HG02623 (cell line): ENCODE results near the gene TSSK2.

Experiments used
- ATAC-seq: cut with Tn5 transposase; IDR thresholded peaks from one replicate; pipeline ENCODE4 v1.9.1; 2021; ENCODE audit warnings: moderate library complexity; ENCODE audit not compliant: unreplicated experiment

Gene TSSK2

DNA sequence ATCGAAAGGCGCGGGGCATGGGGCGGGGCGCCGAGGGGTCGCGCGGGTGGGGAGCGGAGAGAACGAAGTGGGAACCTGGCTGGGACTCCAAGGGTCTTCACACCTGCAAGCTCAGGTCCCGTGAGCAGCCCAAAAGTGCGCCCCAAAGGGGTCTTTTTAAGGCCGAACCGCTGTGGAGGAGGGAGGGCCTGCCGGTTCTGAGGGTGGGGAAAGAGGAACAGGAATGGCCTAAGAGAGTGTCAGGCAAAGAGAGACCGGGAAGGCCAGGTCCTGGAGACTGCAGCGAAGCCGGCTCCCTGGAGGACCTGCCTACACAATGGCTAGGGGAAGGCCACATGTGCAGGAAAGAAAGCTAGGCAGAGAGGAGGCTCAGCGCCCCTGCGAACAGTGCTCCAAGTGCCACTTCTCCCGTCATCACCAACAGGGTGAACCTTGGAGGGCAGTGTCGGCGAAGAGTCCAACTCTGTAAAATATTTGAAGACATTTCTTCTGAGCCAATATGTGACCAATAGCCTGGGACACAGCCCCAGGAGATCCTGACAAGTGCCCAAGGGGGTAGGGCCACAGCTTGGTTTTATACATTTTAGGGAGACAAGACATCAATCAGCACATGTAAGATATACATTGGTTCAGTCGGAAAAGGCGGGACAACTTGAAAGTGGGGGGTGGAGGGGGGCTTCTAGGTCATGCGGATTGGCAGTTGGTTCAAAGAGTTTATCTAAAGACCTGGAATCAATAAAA lies 8.2 kb upstream of the TSSK2 start:
- no peak for ATAC-seq

DNA sequence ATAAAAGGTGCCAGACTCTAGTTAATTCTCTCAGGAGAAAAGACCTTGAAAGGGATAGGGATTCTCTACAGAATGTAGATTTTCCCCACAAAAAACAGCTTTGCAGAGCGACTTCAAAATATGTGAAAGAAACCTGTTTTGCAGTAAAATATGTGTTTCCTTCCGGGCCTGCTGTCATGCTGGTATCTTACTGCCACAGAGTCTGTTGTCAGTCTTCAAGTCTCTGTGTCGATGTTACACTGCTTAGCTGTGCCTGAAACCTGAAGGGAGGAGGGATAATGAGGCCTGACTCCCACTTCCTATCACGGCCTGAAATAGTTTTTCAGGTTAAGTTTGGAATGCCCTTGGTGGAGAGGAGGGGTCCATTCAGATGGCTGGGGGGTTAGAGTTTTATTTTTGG lies 7.2 kb upstream of the TSSK2 start:
- no peak for ATAC-seq

DNA sequence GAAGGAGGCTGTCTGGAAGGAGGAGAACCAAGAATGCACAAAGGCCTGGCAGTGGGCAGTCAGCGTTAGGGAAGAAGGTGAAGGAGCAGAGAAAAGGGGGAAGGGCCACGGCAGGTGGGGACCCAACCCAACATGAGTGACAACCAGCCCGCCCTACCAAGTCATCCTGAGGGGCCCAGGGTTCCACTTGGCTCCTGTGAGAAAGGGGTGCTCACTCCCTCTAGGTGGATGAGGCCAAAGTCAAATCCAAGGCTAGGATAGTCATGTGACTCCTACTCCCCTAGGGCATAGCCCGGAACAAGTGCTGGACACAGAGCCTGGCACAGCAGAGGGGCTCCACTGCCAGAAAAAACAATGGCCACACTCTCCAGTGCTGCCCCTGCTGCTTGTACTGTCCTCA lies 6.7 kb upstream of the TSSK2 start:
- no peak for ATAC-seq

DNA sequence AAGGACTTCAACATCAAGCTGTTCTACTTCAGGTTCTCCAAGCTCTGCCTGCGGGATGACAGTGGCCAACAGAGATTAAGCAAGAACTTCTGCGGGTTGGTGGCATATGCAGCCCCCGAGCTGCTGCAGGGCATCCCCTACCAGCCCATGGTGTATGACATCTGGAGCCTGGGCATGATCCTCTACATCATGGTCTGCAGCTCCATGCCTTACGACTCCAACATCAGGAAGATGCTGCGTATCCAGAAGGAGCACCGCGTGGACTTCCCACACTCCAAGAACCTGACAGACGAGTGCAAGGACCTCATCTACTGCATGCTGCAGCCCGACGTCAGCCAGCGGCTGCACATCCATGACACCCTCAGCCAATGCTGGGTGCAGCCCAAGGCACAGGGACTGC lies 6.1 kb upstream of the TSSK2 start:
- no peak for ATAC-seq

DNA sequence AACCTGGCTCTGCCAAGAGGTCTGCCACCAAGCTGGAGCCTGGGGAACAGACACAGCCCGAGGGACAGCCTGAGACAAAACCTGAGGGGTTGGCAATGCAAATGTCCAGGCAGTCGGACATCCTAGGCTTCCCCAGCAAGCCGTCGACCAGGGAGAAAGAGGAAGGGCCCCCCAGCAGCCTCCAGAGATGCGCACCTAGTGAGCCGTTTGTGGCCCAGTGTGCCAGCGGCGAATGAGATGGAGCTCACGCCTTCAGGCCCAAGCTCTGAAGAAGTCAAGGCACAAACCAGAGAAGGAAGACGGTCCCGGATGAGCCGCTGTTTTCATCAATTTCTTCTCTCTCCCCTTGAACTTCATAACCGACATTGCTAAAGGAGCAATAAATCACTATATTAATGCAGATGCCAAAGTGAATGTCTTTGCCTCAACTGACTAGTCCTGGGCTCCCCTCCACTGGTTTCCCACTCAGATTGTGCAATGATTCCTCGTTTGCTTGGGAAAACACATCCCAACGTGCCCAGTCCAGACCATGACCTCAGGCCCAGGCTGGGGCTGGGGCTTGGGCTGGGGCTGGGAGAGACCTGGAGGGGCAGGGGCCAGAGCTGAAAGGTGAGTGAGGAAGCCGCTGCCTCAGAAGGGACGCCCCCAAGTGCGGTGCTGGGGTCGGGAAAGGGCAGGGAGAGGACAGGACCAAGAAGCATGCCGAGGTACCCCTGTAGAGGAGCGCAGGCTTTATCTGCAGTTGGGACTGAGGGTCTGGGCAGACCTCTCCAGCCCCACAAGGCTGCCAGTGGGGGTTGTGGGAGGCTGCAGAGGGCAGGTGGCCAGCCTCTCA lies 5.4 kb upstream of the TSSK2 start:
- no peak for ATAC-seq

DNA sequence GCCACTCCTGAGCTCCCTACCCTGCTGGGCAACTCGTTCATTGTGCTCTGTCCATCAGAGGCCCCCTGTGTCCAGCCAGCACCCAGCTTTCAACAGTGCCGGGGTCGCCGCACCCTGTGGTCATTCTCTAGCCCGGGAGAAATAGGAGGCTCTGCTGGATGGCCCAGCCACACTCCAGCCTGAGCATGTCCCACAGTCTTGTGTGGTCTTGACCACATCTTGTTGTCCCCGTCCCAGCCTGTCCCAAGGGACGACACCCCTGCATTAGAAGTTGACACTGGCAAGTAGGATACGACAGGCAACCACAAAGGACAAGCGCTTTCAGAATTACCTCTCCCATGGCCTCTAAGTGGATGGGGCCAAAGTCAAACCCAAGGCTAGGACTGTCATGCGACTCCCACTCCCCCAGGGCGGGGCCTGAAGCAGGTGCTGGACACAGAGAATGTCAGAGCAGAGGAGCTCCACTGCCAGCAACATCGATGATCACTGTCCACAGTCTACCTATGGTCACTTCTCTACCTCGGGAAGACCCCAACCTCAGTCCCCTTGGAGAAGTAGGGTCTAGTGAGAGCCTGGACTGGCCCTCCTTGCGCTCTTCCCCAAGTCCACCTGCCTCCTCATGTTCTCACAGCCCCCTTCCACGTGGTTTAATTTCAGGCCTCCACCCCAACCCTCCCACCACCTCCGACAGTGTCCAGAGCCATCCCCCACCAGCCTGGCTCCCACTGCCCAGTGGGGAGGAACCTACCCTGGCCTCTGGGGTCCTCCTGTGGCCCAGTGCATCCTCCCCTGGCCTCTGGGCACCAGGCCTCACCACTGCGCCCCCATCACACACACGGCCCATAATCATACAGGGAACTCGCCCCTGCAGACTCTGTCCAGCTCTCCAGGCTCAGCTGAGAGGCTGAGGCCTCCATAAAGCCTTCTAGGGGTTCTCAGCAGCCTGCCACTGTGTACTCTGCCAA lies 4.5 kb upstream of the TSSK2 start:
- ATAC-seq, result no peak

DNA sequence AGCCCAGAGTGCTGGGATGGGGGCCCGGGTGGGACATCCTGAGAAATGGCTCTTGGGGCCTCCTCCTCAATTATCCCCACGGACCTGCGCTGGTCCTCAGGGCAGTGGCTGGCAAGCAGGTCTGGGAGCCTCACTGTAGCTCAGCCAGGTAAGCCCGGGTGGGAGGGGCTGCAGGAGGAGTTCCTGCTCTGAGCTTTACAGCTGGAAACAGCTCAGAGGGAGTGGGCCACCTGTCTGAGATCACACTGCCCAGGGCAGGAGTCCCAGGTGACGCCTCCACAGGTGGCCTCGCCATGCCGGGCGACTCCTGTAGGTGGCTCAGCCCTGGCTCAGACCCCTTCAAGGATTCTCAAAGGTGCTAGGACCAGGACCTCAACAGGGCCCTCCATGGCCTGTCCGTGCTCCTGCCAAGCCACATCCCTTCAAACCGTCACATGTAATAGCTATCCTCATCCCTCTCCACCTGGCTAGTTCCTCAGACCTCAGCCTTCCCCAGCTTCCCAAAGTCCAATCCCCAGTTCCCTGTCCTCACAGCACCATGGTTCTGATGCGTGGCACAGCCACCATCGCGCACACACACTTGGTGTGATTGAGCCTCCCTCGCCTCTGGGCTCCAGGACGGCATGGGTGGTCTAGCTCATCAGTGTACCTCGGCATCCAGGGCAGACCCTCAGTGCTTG lies 3.6 kb upstream of the TSSK2 start:
- ATAC-seq, result no peak

DNA sequence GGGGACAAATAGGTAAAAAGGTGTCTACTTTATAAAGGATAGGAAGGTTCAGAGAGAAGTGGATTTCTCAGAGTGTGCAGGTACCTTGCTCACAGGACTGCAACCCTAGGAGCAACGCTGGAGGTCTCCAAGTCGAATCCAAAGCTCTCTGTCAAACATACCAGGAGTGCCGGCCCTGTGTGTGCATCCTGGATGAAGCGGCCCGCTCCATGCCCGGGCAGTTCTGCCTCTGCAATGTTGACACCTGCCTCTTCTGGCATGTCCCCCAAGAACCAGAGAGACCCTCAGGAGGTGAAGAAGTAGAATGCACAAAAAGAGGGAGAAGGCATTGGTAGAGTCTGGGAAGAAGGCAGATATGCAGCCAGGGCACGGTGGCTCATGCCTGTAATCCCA lies 3.1 kb upstream of the TSSK2 start:
- no peak for ATAC-seq

DNA sequence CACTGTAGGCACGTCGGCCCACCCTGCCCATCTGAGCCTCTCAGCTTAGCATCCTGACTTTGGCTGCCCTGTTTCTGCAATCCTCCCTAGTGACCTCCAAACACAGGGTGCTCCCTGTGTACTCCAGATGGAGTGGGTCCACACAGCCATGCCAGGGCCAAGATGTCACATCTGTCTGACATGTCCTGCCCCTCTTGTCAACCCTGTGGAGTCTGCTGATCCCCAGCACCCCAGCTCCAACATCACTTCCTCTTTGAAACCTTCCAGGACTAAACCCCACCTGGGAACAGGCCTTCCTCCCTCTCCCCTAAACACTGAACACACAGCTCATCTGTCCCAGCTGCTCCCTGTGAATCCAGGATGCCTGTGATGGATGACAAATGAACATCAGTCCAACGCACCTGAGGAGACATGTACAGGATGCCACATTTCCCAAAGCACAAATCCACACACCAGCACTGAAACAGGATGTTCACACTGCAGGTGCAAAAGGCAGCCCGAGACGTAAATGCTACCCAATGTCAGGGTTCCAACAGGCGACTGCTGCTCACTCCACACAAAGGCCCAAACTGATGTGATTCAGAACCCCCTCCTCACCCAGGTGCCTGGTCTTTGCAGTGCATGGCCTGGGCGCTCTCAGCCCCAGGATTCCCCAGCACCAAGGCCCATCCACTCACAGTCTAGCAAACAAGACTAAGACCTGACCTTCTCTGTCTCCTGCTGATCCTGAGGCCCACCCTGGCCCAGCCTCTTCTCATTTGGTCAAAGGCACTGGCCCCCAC lies 2.0 kb upstream of the TSSK2 start:
- no peak for ATAC-seq

DNA sequence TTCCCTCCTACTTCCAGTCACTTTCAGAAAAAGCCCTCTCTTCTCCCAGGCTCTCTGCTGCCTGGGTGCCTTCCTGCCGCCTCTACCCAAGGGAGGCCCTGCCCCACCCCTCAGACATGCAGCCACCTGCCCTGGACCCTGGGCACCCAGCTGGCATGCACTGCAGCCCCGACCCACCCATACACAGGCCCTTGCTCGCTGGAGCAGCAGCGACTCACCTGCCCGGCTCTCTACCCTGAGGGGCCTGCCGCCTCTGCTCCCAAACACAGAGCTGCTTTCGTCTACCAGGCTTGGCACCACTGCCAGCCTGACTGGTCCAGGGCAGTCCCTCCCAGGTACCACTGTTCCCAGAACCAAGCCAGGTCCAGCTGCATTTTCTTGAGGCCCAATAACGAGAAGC lies 1.2 kb upstream of the TSSK2 start:
- no peak for ATAC-seq

DNA sequence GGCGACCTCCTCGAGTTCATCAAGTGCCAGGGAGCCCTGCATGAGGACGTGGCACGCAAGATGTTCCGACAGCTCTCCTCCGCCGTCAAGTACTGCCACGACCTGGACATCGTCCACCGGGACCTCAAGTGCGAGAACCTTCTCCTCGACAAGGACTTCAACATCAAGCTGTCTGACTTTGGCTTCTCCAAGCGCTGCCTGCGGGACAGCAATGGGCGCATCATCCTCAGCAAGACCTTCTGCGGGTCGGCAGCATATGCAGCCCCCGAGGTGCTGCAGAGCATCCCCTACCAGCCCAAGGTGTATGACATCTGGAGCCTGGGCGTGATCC lies 542 bp downstream of the TSSK2 start:
- ATAC-seq, result no peak

DNA sequence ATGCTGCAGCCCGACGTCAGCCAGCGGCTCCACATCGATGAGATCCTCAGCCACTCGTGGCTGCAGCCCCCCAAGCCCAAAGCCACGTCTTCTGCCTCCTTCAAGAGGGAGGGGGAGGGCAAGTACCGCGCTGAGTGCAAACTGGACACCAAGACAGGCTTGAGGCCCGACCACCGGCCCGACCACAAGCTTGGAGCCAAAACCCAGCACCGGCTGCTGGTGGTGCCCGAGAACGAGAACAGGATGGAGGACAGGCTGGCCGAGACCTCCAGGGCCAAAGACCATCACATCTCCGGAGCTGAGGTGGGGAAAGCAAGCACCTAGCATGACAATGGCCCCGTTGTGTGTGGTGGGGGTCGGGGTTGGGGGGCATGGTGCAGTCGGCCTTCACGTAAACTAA lies 1.0 kb downstream of the TSSK2 start:
- no peak for ATAC-seq

DNA sequence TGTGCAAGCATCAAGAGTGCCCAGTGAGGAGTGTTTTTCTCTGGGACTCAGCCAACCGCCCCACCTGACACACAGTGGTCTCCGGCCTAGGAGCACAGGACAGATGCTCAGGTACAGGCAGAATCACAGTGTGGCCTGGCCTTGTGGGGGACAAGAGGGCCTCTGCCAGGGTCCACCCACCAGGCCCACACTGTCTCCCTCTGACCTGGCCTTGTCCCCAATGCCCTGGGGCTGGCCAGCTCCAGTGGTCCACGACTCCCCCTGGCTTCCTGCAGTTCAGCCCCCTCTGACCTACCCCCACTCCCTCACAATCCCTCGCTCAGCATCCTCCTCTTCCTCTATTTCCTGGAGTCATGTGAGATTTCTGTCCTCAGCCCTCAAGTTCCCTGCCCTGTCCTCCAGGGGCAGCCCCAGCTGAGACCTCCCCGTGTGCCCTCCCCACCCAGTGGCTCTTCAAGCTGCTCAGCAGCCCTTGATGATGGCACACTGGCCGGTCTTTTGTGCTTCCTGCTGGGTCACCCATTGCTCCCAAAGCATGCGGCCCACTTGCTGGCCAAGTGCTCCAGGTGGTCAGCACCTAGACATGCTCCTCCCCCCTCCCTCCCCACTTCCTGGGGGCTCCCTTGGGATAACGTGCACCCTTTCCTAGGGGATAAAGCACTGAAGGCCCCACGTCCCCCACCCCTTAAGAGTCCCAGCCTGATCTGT lies 1.7 kb downstream of the TSSK2 start:
- ATAC-seq, result no peak

DNA sequence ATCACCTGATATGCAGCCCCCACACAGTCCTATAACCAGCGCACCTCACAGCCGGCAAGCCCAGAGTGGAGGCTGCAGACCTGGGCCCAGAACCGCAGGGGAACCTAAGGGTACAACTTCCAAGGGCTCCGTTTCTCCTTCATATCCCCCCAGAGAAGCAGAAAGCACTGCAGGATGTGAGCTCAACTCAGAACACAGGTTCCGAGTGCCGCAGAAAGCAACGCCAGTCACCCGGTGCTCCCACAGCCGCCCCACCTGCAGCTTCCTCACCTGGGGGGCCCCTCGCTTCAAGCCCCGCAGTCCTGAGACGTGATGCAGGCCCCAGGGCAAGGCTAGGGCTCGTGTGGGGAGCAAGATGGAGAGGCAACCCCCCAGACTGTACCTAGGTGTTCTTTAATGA lies 2.5 kb downstream of the TSSK2 start:
- ATAC-seq, result no peak

DNA sequence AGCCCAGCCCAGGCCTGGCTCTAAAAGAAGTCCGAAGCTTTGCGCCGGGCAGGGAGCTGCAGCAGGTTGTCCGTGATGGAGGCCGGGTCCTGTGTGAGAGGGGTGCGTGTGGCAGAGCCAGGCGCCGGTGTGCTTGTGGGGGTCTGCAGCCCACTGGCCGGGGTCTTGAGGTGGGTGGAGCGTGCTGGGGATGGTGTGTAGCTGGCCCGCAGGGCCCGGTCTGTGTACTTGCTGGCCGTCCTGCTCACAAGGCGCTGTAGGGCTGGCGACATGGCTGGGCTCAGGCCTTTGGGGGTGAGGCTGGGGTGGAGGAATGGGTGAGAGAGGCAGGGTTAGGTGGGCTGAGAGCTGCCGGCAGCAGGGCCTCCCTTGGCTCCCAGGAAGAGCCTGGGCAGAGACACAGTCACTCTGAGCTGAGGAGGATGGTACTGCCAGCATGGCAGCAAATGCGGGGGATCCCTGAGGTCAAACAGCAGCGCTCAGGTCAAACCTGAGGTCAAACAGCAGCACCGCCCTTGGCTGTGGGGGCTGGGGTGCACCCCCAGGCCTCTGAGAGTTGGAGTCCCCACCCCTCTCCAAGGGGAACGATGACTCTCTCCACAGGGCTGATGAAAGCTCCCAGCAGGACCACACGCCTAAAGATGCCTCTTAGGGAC lies 3.2 kb downstream of the TSSK2 start:
- ATAC-seq, result no peak

DNA sequence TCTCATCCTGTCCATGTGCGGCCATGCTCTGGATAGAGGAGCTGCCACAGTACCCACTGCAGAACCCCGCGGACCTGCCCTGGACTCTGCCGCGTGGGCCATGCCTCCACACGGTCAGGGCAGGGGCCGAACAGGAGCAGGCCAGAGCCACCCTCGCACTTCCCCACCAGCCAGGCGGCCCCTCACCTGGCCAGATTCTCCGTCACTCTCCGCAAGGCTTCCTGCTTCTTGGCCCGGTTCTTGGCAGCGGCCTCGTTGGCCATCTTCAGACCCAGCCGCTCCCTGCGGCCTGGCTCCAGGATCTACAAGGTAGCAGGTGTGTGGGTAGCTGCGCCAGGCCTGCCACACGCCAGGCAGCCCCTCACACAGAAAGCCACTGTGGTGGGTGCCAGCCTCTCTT lies 3.8 kb downstream of the TSSK2 start:
- ATAC-seq, result no peak

DNA sequence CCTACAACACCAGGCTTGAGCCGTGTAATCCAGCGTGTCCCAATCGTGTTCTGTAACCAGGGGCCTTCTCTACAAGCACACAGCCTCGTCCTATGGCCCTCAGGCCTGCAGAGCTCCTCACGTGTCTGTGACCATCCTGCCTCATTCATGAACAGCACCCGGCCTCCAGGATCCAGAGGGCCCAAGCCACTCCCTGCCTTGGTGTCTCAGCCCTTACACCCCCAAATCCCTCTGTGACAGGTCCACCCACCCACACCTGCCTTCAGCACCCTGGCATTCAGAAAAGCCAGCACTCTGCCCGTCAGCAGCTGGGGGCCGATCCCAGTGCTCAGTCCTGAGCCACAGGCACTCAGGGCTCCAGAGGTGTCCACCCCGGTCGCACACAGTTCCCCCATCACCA lies 5.8 kb downstream of the TSSK2 start:
- ATAC-seq, result no peak

DNA sequence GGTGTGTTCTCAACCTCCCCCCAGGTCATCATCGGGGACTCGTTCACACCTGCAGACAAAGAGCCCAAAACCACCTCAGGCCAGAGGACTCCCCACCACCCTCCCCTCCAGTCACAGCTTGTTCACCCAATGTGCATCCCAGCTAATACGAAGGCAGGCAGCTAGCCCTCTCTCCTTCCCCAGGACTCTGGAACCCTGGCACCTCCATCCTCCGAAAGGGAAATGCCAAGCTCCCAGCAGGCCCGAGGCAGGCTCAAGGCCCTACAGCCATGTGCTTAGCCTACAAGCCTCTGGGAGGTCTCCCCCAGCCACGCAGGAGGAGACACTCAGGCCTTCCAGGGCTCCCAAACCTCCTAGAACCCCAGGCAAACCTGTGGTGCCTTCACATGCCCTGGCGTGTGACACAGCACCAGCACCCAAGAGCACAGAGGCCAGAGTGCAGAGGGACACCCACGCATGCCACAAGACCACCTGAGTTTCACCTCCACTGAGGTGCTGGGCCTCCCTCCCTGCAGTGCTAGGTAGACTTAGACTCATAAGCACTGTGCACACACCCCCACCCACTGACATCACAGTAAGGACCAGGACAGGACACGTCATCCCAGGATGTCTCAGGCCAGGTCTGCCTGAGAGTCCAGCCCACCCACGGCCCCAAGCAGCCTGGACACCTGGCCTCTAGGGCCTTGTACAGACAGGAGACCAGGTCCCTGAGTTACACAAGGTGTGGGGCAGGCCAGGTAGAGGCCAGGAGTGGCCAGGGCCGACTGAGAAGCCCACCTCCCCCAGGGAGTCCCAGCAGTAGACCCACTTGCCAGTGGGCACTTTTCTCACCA lies 6.5 kb downstream of the TSSK2 start:
- no peak for ATAC-seq
